Nephron progenitor cell (in vitro differentiated cells): ENCODE data around the gene APAF1.
A peak's percentile ranks its signal among the peaks of the same experiment; 100 is the strongest.

Experiments
- DNase-seq: peaks from one replicate; pipeline ENCODE4 v3.0.0; 2021
- H3K27ac Mint-ChIP-seq: 2 replicates; pipeline ENCODE4 v1.8.0; 2021; ENCODE audit warnings: mild to moderate bottlenecking, moderate library complexity, mixed read lengths
- H3K27me3 Mint-ChIP-seq: 2 replicates; pipeline ENCODE4 v1.8.0; 2021; ENCODE audit warnings: mild to moderate bottlenecking, low read depth, mixed read lengths; ENCODE audit not compliant: poor library complexity
- H3K36me3 Mint-ChIP-seq: 2 replicates; pipeline ENCODE4 v1.8.0; 2021; ENCODE audit warnings: low read depth, mixed read lengths
- H3K4me1 Mint-ChIP-seq: 2 replicates; pipeline ENCODE4 v1.8.0; 2021; ENCODE audit warnings: mixed read lengths
- H3K4me3 Mint-ChIP-seq: 2 replicates; pipeline ENCODE4 v1.8.0; 2021; ENCODE audit warnings: mild to moderate bottlenecking, moderate library complexity, mixed read lengths
- H3K9me3 Mint-ChIP-seq: 2 replicates; pipeline ENCODE4 v1.8.0; 2021; ENCODE audit warnings: mild to moderate bottlenecking, moderate library complexity, mixed read lengths
- CTCF ChIP-seq: fragments of 200-600 bp; sonication (generic); IDR thresholded peaks from 2 replicates; pipeline ENCODE4 v1.5.0; 2021; ENCODE audit warnings: antibody characterized with exemption

Gene APAF1

GRCh38 chr12:98691351-98691750, 46.3 kb downstream of the APAF1 start:
- DNase-seq, result no peak
- TF ChIP-seq CTCF, result no peak
- H3K27me3 Mint-ChIP-seq, result no peaks in the 10 kb centered on the region
- H3K4me1 Mint-ChIP-seq, result peaks cover 8% of the 10 kb centered on the region
- no peak overlapping the region for H3K4me3 Mint-ChIP-seq
- H3K27ac Mint-ChIP-seq, result no peak overlapping the region
- H3K36me3 Mint-ChIP-seq, result peaks cover 82% of the 10 kb centered on the region
- no peaks in the 10 kb centered on the region for H3K9me3 Mint-ChIP-seq

- DNase-seq, result no peak
- peaks cover 12% of the 10 kb centered on the region for H3K4me1 Mint-ChIP-seq
- no peaks in the 10 kb centered on the region for H3K27me3 Mint-ChIP-seq
- TF ChIP-seq CTCF, result no peak
- H3K27ac Mint-ChIP-seq, result peak overlapping the region; percentile 95
- no peaks in the 10 kb centered on the region for H3K9me3 Mint-ChIP-seq
- H3K4me3 Mint-ChIP-seq, result peak overlapping the region; percentile 47
- H3K36me3 Mint-ChIP-seq, result peaks cover 65% of the 10 kb centered on the region
These were observed 51.1 kb downstream of the APAF1 start for GRCh38 chr12:98696036-98696646.

GRCh38 chr12:98697209-98697608, 52.1 kb downstream of the APAF1 start:
- no peaks in the 10 kb centered on the region for H3K9me3 Mint-ChIP-seq
- no peak overlapping the region for H3K4me3 Mint-ChIP-seq
- no peak overlapping the region for H3K27ac Mint-ChIP-seq

GRCh38 chr12:98698603-98699463, 53.7 kb downstream of the APAF1 start:
- no peak for DNase-seq
- H3K36me3 Mint-ChIP-seq, result peaks cover 53% of the 10 kb centered on the region
- H3K9me3 Mint-ChIP-seq, result no peaks in the 10 kb centered on the region

More at GRCh38 chr12:98697209-98697608, 52.1 kb downstream of the APAF1 start:
- TF ChIP-seq CTCF, result no peak
- Mint-ChIP-seq H3K36me3 (peaks cover 64% of the 10 kb centered on the region), H3K4me1 (peaks cover 12% of the 10 kb centered on the region), H3K27me3 (no peaks in the 10 kb centered on the region)
- DNase-seq, result no peak

GRCh38 chr12:98699586-98699985, 54.5 kb downstream of the APAF1 start:
- TF ChIP-seq CTCF, result no peak
- Mint-ChIP-seq H3K4me3 (no peak overlapping the region), H3K36me3 (peaks cover 45% of the 10 kb centered on the region), H3K4me1 (peaks cover 12% of the 10 kb centered on the region), H3K27ac (no peak overlapping the region), H3K9me3 (no peaks in the 10 kb centered on the region), H3K27me3 (no peaks in the 10 kb centered on the region)
- no peak for DNase-seq

More at GRCh38 chr12:98698603-98699463, 53.7 kb downstream of the APAF1 start:
- peaks cover 12% of the 10 kb centered on the region for H3K4me1 Mint-ChIP-seq
- TF ChIP-seq CTCF, result no peak
- no peak overlapping the region for H3K4me3 Mint-ChIP-seq
- no peaks in the 10 kb centered on the region for H3K27me3 Mint-ChIP-seq
- no peak overlapping the region for H3K27ac Mint-ChIP-seq
